GM12878 (cell line): Measurements from ENCODE around the gene ABCA7. TPM values are rescaled to one million over a fixed set of nuclear protein-coding genes. Genes with fewer than 3 reads are reported as not detected.

ENCODE experiments used
- ATAC-seq: fragments of 200-7000 bp; cut with Tn5 transposase; 3 replicates; pipeline ENCODE4 v1.9.1; 2020; ENCODE audit warnings: mild to moderate bottlenecking, moderate library complexity
- BruUV-seq: library from RNA; stranded (reverse); fragments of 400-500 nt; replicated peaks from 2 replicates; lab custom pipeline; 2021; lab: Mats Ljungman, UMichigan
- CTCF ChIA-PET: fragments of 300-600 bp; sonication (Branson Sonifier 250); formaldehyde crosslinking; extraction: SDS; loops from one replicate; lab custom pipeline; 2021; ENCODE audit warnings: inconsistent platforms; lab: Yijun Ruan, JAX
- POLR2A ChIA-PET: fragments of 350-600 bp; formaldehyde crosslinking; extraction: SDS; loops from one replicate; lab custom pipeline; 2021; ENCODE audit warnings: inconsistent platforms; lab: Charles Lee
- RAD21 ChIA-PET: fragments of 300-600 bp; sonication (Branson Sonifier 250); formaldehyde crosslinking; loops from one replicate; lab custom pipeline; 2023; ENCODE audit warnings: antibody characterized with exemption; ENCODE audit not compliant: unreplicated experiment; lab: Charles Lee
- SMC1A ChIA-PET: fragments of 300-600 bp; sonication (Branson Sonifier 250); formaldehyde crosslinking; loops from one replicate; lab custom pipeline; 2023; ENCODE audit not compliant: unreplicated experiment, uncharacterized antibody; lab: Charles Lee
- DNase-seq: peaks from one replicate; pipeline ENCODE4 v3.0.0-alpha.2; 2011; ENCODE audit warnings: low read depth, low spot score
- FAIRE-seq: peaks from 3 replicates; lab custom pipeline; 2011; peaks lifted over from hg19 to GRCh38; lab: Jason Lieb, UNC
- H2AFZ ChIP-seq: 2 replicates; pipeline ENCODE4 v1.6.0; 2011; ENCODE audit warnings: low read depth, low read length, control low read depth; ENCODE audit not compliant: control insufficient read depth
- H3K27ac ChIP-seq: 2 replicates; pipeline ENCODE4 v1.5.1; 2011; ENCODE audit warnings: control low read depth; ENCODE audit not compliant: control insufficient read depth, insufficient read depth
- H3K27me3 ChIP-seq, 2 experiments: replicated peaks in 1 of 2; 2 replicates each; pipeline versions ENCODE4 v1.6.0 to v1.6.1; 2011; ENCODE audit warnings: low read length in 1 of 2; ENCODE audit not compliant: control insufficient read depth in 2 of 2, insufficient read depth in 2 of 2
- H3K36me3 ChIP-seq, 2 experiments: 2 replicates each; pipeline ENCODE4 v1.5.1; 2011; ENCODE audit warnings: low read length in 1 of 2; ENCODE audit not compliant: control insufficient read depth in 2 of 2, insufficient read depth in 2 of 2
- H3K4me1 ChIP-seq: 2 replicates; pipeline ENCODE4 v1.6.1; 2011; ENCODE audit warnings: mild to moderate bottlenecking, low read length, moderate library complexity, mixed read lengths; ENCODE audit not compliant: control insufficient read depth, insufficient read depth
- H3K4me2 ChIP-seq: 2 replicates; pipeline ENCODE4 v1.6.0; 2011; ENCODE audit warnings: control low read depth; ENCODE audit not compliant: control insufficient read depth, insufficient read depth
- H3K4me3 ChIP-seq: fragments of 200-600 bp; sonication (generic); 2 replicates; pipeline ENCODE4 v1.5.1; 2016
- H3K79me2 ChIP-seq: 2 replicates; pipeline ENCODE4 v1.6.0; 2011; ENCODE audit warnings: low read length; ENCODE audit not compliant: control insufficient read depth, insufficient read depth
- H3K9ac ChIP-seq: 2 replicates; pipeline ENCODE4 v1.8.0; 2011; ENCODE audit warnings: low read length, control low read depth, mixed read lengths; ENCODE audit not compliant: control insufficient read depth, insufficient read depth
- H3K9me3 ChIP-seq: replicated peaks from 3 replicates; pipeline ENCODE4 v1.5.1; 2011; ENCODE audit warnings: mild to moderate bottlenecking, low read length; ENCODE audit not compliant: control insufficient read depth, insufficient read depth
- H4K20me1 ChIP-seq: 2 replicates; pipeline ENCODE4 v1.6.0; 2011; ENCODE audit not compliant: control insufficient read depth, insufficient read depth
- CREM ChIP-seq: IDR thresholded peaks from 2 replicates; pipeline ENCODE4 v1.6.1; 2014; ENCODE audit warnings: antibody characterized with exemption, low read depth
- DPF2 ChIP-seq: fragments of 450-650 bp; IDR thresholded peaks from 2 replicates; pipeline ENCODE4 v1.6.1; 2017; ENCODE audit warnings: mild to moderate bottlenecking
- FOXM1 ChIP-seq: IDR thresholded peaks from 2 replicates; pipeline ENCODE4 v1.6.1; 2012; ENCODE audit warnings: low read depth, mild to moderate bottlenecking, inconsistent platforms, low read length, moderate library complexity
- HCFC1 ChIP-seq: fragments of 150-350 bp; IDR thresholded peaks from 2 replicates; pipeline ENCODE4 v1.6.1; 2014; ENCODE audit warnings: low read length
- HDAC2 ChIP-seq: fragments of 200-600 bp; sonication (generic); IDR thresholded peaks from 2 replicates; pipeline ENCODE4 v1.6.1; 2017
- NFXL1 ChIP-seq: fragments of 450-650 bp; IDR thresholded peaks from 2 replicates; pipeline ENCODE4 v1.6.1; 2017; ENCODE audit warnings: antibody characterized with exemption, mild to moderate bottlenecking, borderline replicate concordance
- PML ChIP-seq: IDR thresholded peaks from 2 replicates; pipeline ENCODE4 v1.6.1; 2012; ENCODE audit warnings: low read length, inconsistent platforms
- RAD51 ChIP-seq: fragments of 450-650 bp; IDR thresholded peaks from 2 replicates; pipeline ENCODE4 v1.6.1; 2016; ENCODE audit warnings: moderate library complexity, mild to moderate bottlenecking, inconsistent platforms
- SIN3A ChIP-seq: IDR thresholded peaks from 2 replicates; pipeline ENCODE4 v1.6.1; 2012; ENCODE audit warnings: low read depth, low read length, improper control_type of control experiment
- SIX5 ChIP-seq: IDR thresholded peaks from 2 replicates; pipeline ENCODE4 v1.6.1; 2011; ENCODE audit warnings: mild to moderate bottlenecking, low read depth, low read length, moderate library complexity; ENCODE audit not compliant: severe bottlenecking
- WGBS: methylation state at CpG from one replicate; pipeline ENCODE4 v1.1.6; 2016; ENCODE audit warnings: low lambda C conversion rate; ENCODE audit not compliant: insufficient replicate concordance, insufficient coverage; ENCODE audit errors: missing lambda C conversion rate; 5-methylcytosine and 5-hydroxymethylcytosine counted together
- in situ Hi-C: fragments of 300-500 bp; cut with MboI; formaldehyde crosslinking; loops from 9 replicates; pipeline ENCODE4 v1.14.3; 2018; ENCODE audit warnings: mixed read lengths
- intact Hi-C: fragments of 100-400 bp; cut with micrococcal nuclease; formaldehyde crosslinking; loops from one replicate; pipeline ENCODE4 v1.14.2; 2022; ENCODE audit not compliant: unreplicated experiment
- polyA plus RNA-seq, 11 experiments: library from polyadenylated mRNA; depleted of rRNA in 4 of 11; unstranded in 6 of 11; stranded (reverse) in 5 of 11; fragments of >200 nt; fragmentation: Nextera tagmentation in 4 of 11; fragmentation: Illumina TruSeq in 1 of 11; extraction: Ambion mirVana in 4 of 11; extraction: Trizol in 1 of 11; gene quantifications; 1 replicate in 1 of 11; 2 replicates in 10 of 11; pipeline versions ENCODE4 v1.2.1 to v1.2.3, GENCODE V29; 2011 to 2016; ENCODE audit warnings: inconsistent platforms in 2 of 11, missing spikeins in 2 of 11, low read depth in 1 of 11
- total RNA-seq, 4 experiments: library from RNA; depleted of rRNA in 3 of 4; stranded (reverse); fragments of >200 nt in 3 of 4; fragmentation: Illumina TruSeq in 1 of 4; extraction: Trizol in 1 of 4; gene quantifications; 2 replicates each; pipeline versions ENCODE4 v1.2.1 to v1.2.3, GENCODE V29; 2013 to 2021
- TF ChIP-seq, protein P1 (sequence below): fragments of 450-650 bp; IDR thresholded peaks from 2 replicates; pipeline ENCODE4 v1.6.1; 2018; ENCODE audit warnings: mild to moderate bottlenecking, low read depth, moderate library complexity; ENCODE audit not compliant: partially characterized antibody
- TF ChIP-seq, protein P2 (sequence below): fragments of 450-650 bp; conservative IDR thresholded peaks from 2 replicates; pipeline ENCODE4 v1.6.1; 2017; ENCODE audit warnings: mild to moderate bottlenecking, moderate library complexity

The ABCA7 gene
- total and polyA plus RNA-seq, 10 of the 15 experiments (the other 5 are each of a cell fraction or from before 2014, with no cell fraction given), result 1.0 to 49.5 (median 14.8) TPM

DNA sequence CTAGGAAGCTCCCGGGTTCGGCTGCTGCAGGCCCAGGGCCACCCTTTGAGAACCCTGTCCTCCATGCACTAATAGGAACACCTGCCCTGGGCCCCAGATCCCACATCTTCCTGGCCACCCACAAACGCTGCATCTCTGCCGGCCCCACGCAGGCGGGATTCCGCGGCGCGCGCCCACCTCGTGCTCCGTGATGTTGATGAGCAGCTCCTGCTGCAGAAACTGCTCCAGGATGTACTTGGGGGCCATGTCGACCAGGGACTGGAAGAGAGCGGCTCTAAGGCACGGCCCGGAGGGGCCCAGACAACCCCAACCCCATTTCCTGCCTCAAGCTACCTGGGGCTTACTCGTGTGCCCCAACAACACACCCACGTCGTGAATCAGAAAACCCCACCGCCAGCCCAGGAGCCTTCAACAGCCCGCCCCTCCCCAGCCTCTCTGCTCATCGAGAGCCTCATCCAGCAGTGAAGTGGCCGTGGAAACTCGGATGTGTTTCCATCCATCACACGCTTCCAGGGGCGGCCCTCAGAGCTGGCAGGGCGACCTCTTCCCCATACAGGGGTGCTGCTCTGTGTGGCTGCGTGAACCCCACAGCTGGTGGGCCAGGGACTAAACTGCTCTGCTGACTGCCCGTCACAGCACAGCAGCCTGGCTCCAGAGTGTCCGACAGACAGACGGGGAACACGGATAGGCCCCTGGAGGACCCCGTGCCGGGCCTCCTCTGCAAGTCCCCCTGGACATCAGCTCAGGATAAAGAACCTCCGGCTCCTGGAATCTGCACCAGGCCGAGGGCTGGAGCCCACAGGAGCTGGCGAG lies 51.0 kb downstream of the ABCA7 start:
- no peak for TF ChIP-seq FOXM1
- TF ChIP-seq, protein P1, sequence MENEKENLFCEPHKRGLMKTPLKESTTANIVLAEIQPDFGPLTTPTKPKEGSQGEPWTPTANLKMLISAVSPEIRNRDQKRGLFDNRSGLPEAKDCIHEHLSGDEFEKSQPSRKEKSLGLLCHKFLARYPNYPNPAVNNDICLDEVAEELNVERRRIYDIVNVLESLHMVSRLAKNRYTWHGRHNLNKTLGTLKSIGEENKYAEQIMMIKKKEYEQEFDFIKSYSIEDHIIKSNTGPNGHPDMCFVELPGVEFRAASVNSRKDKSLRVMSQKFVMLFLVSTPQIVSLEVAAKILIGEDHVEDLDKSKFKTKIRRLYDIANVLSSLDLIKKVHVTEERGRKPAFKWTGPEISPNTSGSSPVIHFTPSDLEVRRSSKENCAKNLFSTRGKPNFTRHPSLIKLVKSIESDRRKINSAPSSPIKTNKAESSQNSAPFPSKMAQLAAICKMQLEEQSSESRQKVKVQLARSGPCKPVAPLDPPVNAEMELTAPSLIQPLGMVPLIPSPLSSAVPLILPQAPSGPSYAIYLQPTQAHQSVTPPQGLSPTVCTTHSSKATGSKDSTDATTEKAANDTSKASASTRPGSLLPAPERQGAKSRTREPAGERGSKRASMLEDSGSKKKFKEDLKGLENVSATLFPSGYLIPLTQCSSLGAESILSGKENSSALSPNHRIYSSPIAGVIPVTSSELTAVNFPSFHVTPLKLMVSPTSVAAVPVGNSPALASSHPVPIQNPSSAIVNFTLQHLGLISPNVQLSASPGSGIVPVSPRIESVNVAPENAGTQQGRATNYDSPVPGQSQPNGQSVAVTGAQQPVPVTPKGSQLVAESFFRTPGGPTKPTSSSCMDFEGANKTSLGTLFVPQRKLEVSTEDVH, result no peak
- TF ChIP-seq SIN3A, result no peak
- no peak for TF ChIP-seq CREM
- no peak for TF ChIP-seq PML
- no peak for TF ChIP-seq RAD51
- TF ChIP-seq HDAC2, result no peak
- TF ChIP-seq SIX5, result no peak
- TF ChIP-seq, protein P2, sequence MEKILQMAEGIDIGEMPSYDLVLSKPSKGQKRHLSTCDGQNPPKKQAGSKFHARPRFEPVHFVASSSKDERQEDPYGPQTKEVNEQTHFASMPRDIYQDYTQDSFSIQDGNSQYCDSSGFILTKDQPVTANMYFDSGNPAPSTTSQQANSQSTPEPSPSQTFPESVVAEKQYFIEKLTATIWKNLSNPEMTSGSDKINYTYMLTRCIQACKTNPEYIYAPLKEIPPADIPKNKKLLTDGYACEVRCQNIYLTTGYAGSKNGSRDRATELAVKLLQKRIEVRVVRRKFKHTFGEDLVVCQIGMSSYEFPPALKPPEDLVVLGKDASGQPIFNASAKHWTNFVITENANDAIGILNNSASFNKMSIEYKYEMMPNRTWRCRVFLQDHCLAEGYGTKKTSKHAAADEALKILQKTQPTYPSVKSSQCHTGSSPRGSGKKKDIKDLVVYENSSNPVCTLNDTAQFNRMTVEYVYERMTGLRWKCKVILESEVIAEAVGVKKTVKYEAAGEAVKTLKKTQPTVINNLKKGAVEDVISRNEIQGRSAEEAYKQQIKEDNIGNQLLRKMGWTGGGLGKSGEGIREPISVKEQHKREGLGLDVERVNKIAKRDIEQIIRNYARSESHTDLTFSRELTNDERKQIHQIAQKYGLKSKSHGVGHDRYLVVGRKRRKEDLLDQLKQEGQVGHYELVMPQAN, result no peak
- TF ChIP-seq NFXL1, result no peak
- TF ChIP-seq HCFC1, result no peak
- TF ChIP-seq DPF2, result no peak
- SMC1A ChIA-PET, result no interaction called here
- Histone ChIP-seq H2AFZ (no peak overlapping the region), H4K20me1 (no peaks in the 10 kb centered on the region), H3K27ac (no peak overlapping the region), H3K4me3 (no peak overlapping the region), H3K4me2 (no peak overlapping the region), H3K79me2 (peaks cover 24% of the 10 kb centered on the region), H3K9me3 (no peaks in the 10 kb centered on the region), H3K36me3 (peaks cover 6 to 34% of the 10 kb centered on the region in 2 experiments), H3K9ac (no peak overlapping the region), H3K27me3 (no peaks in the 10 kb centered on the region), H3K4me1 (peaks cover 32% of the 10 kb centered on the region)
- WGBS, result 94% methylated on average over 38 of the region's 38 CpGs
- POLR2A ChIA-PET, result no interaction called here
- ATAC-seq (no peak), FAIRE-seq (no peak), DNase-seq (no peak)
- RAD21 ChIA-PET, result interaction anchor here (0.6 to 1.0 kb wide), 2 partner anchors 11 to 12 kb away, joined by 3 to 4 read pairs; no protein-coding TSS in a partner anchor
- in situ Hi-C loops (no loop called here), intact Hi-C loops (no loop called here)
- BruUV-seq, result no TSS peak
- CTCF ChIA-PET, result interaction anchor here (1.2 kb wide), 1 partner anchor 25 kb away, joined by 3 read pairs; no protein-coding TSS in a partner anchor
